Activated CD4-positive, alpha-beta T cell treated with anti-CD3 and anti-CD28 coated beads, Interleukin-2, amount 50 U/mL, for 4 hours (primary cell): ENCODE data around the gene HSPA8.
"Not testable (repeated sequence)": the region's sequence is repeated elsewhere in the genome, so short reads cannot be mapped to it uniquely, and the experiment has no call there.

Experiments
- DNase-seq, 2 experiments: peaks; one replicate each; pipeline ENCODE4 v3.0.0-alpha.2; 2020

The HSPA8 gene

GRCh38 chr11:123069908-123070821 lies 8.2 kb upstream of the HSPA8 start:
- DNase-seq = no peak

DNA sequence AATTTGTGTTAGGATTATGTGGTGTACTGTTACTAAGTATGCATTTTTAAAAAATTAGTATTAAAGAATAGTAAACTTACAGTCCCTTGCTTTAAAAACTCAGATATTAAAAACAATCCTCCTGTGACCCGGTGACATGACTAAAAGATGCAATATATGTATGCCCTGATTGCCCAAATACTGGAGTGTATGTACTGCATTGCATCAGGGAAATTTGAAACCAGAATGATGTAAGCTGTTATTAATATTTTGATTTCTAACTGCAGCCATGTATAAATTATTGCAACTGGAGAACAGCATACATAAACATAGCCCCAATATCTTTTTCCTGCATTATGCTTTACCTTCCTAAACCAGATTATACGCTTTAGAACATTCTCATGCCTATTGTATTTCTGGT lies 3.7 kb upstream of the HSPA8 start:
- no peak for DNase-seq

- no peak for DNase-seq
Observed at GRCh38 chr11:123063826-123064657, 2.1 kb upstream of the HSPA8 start.

DNA sequence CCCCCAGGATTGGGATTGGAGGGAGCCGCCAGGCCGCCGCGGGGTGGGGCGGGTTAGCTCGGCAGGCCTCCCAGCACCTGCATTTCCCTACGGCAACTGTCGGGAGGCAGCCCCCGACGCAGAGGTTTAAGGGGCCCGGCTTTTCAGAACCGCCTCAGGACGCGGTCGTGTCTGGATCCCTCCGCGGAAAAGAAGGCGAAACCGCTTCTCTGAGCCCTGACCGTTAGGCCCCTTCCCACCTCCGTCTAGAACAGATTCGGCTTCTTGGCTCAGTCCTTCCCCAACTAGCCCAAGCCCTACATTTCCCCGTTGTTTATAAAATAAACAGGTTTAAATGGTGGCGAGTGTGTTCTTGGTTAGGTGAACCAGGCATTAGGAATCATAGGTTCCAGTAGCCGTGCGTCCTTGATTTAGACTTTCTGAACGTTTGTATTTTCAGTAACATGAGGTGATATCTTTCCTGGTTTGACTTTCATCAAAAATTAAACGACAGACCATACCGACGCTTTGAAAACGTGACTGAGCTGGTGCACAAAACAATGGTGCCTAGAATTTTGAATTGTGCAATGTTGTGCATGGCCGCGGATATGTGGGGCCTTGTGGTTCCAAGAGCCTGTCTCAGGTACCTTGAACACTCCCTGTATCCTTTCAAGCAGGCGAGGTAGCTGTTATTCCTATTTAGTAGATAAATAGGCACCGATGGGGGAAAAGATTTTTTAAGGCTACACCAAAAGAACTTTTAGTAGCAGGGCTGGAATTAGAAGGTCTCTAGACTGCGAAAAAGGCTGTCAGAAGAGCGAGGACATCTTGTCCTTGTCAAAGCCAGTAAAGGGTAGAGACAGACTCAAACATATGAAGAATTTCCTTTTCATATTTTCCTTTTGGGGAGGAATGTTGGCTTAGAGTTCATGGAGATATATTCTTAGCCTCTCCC lies 1.2 kb upstream of the HSPA8 start:
- DNase-seq = no peak

GRCh38 chr11:123062158-123062891 lies 389 bp upstream of the HSPA8 start:
- DNase-seq = peak; percentile 99 to 100

- no peak for DNase-seq
Observed at GRCh38 chr11:123060277-123061000, 1.5 kb downstream of the HSPA8 start.

GRCh38 chr11:123059041-123059920 lies 2.7 kb downstream of the HSPA8 start:
- DNase-seq = not testable (repeated sequence)

GRCh38 chr11:123057661-123058305 lies 4.2 kb downstream of the HSPA8 start:
- DNase-seq = no peak

DNA sequence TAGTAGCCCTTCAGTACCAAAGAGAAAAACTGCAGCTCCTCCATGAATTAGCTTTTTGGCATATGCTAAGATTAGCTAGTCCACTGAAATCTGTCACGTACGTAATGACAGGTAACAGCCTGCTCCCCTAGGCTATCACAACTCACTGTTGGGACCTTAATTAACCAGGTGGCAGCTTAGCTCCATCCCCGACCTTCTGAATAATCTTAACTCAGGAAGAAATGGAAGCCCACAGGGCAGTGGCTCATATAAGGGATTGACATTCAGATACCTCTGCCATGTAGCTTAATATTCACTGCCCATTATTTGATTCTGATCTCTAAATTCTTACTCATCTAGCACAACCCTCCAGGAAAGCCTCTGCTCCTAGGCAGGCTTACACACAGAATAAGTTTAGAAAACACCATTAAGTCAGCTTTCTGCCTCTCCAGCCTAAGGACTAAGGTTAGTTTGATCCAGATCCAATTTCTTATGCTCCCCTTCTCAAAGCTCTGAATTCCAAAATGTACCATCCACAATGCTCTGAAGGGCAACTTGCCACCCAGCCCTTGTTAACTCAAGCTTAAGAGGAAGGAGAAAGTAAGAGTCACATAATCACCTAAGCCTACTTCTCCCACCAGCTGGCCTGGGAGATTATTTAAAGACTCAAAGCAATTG lies 5.0 kb downstream of the HSPA8 start:
- DNase-seq = no peak

GRCh38 chr11:123055191-123055901 lies 6.6 kb downstream of the HSPA8 start:
- DNase-seq = no peak

- no peak for DNase-seq
Observed at GRCh38 chr11:123054301-123055065, 7.5 kb downstream of the HSPA8 start.

DNA sequence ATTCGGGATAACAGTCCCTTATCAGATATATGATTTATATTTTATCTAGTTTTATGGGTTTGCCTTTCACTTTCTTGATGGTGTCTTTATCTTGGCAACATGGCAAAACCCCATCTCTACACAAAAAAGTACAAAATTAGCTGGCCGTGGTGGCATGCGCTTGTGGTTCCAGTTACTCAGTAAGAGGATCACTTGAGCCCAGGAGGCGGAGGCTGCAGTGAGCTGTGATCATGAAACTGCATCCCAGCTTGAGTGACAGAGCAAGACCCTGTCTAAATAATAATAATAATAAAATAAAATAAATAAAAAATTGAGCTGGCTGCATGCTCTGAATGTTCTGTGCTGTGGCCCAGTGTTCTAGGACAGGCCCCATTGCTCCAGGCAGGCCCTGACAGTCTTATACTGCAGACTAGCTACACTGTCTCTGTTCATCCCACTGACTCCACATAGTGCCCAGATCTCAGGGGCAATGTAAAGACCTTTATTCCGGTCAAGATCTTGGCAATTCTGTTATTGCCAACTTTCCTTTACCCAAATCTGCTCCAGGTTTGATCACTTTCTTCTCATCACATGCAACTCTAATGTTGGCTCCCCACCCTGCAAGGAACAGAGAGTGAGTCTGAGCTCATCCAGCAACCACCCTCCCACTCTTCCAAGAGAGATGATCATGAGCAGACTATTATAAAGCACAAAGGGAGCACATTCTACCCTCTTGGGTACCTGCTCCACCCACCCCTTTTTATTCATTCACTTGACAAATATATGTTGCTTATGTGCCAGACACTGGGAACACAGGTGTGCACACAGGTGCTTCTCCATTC lies 8.8 kb downstream of the HSPA8 start:
- no peak for DNase-seq

DNA sequence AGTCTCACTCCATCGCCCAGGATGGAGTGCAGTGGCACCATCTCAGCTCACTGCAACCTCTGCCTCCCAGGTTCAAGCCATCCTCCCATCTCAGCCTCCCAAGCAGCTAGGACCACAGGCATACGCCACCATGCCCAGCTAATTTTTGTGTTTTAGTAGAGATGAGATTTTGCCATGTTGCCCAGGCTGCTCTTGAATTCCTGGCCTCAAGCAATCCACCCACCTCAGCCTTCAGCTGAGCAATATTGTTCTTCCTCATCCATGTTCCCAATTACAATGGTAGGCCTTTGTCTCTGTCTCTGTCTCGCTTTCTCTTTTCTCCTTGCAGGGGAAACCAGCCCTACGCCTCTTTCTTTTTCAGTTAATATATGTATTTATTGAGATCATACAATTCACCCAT lies 10.3 kb downstream of the HSPA8 start:
- no peak for DNase-seq

DNA sequence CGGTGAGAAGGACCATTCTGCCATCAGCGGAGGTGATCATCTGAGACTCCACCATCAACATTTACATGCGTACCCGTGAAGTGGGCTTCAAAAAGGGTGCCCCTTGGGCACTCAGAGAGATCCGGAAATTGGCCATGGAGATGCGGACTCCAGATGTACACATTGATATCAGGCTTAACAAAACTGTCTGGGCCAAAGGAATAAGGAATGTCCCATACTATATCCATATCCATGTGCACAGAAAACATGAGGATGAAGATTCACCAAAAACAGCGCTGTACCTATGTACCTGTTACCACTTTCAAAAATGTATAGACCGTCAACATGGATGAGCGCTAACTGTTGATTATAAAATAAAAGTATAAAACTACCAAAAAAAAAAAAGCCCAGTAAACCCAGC lies 10.8 kb downstream of the HSPA8 start:
- no peak for DNase-seq

- no peak for DNase-seq
Observed at GRCh38 chr11:123047947-123048293, 14.0 kb downstream of the HSPA8 start.

- DNase-seq = no peak
Observed at GRCh38 chr11:123047266-123047946, 14.5 kb downstream of the HSPA8 start.
